Lung (tissue), 12 donors: ENCODE results near the gene MYCBP. TPM values are rescaled to one million over a fixed set of nuclear protein-coding genes. Genes with fewer than 3 reads are reported as not detected.

Experiments used
- ATAC-seq: fragments of 200-7000 bp; cut with Tn5 transposase; one replicate; pipeline ENCODE4 v1.9.1; 2020; ENCODE audit warnings: moderate number of reproducible peaks; ENCODE audit not compliant: insufficient read depth, low FRiP score
- DNase-seq, 3 donors: peaks; one replicate each; pipeline ENCODE4 v3.0.0-alpha.2; 2013 to 2017
- H3K27ac ChIP-seq, 2 donors: one replicate each; pipeline ENCODE4 v1.5.1; 2013; ENCODE audit warnings: mild to moderate bottlenecking in 2 of 2, moderate library complexity in 2 of 2, control low read depth in 1 of 2, inconsistent platforms in 1 of 2, low read depth in 1 of 2, low read length in 1 of 2
- H3K27me3 ChIP-seq, 3 donors: one replicate each; pipeline ENCODE4 v1.5.1; 2013; ENCODE audit warnings: low read length in 2 of 3; ENCODE audit not compliant: control insufficient read depth in 3 of 3, insufficient read depth in 3 of 3
- H3K36me3 ChIP-seq, 4 donors: one replicate each; pipeline ENCODE4 v1.5.1; 2013; ENCODE audit warnings: low read length in 4 of 4, mild to moderate bottlenecking in 1 of 4, moderate library complexity in 1 of 4; ENCODE audit not compliant: control insufficient read depth in 4 of 4, insufficient read depth in 4 of 4
- H3K4me1 ChIP-seq, 5 donors: one replicate each; pipeline ENCODE4 v1.5.1; 2013; ENCODE audit warnings: low read length in 5 of 5, mild to moderate bottlenecking in 2 of 5, moderate library complexity in 1 of 5; ENCODE audit not compliant: control insufficient read depth in 5 of 5, insufficient read depth in 5 of 5
- H3K4me3 ChIP-seq: one replicate; pipeline ENCODE4 v1.5.1; 2013; ENCODE audit warnings: mild to moderate bottlenecking, control low read depth, moderate library complexity
- H3K9ac ChIP-seq, 2 donors: one replicate each; pipeline ENCODE4 v1.5.1; 2013; ENCODE audit warnings: low read length in 2 of 2, control low read depth in 1 of 2; ENCODE audit not compliant: insufficient read depth in 1 of 2
- H3K9me3 ChIP-seq, 4 donors: one replicate each; pipeline ENCODE4 v1.5.1; 2013; ENCODE audit warnings: low read length in 3 of 4, mild to moderate bottlenecking in 1 of 4, moderate library complexity in 1 of 4; ENCODE audit not compliant: control insufficient read depth in 4 of 4, insufficient read depth in 3 of 4
- CTCF ChIP-seq: IDR thresholded peaks from 2 replicates; pipeline ENCODE4 v1.5.1; 2012; ENCODE audit warnings: mild to moderate bottlenecking; ENCODE audit errors: control extremely low read depth, extremely low read depth
- WGBS, 2 donors: extraction: QIAGEN DNeasy Blood & Tissue Kit; methylation state at CpG; one replicate each; pipeline ENCODE4 v1.1.7; 2013; 5-methylcytosine and 5-hydroxymethylcytosine counted together
- polyA plus RNA-seq, 2 donors: library from polyadenylated mRNA; stranded (reverse); fragments of 200-250 nt; gene quantifications; one replicate each; pipeline ENCODE4 v1.2.1, GENCODE V29; 2013
- total RNA-seq, 2 donors: library from RNA; depleted of rRNA in 1 of 2; stranded (reverse); fragments of >200 nt in 1 of 2; gene quantifications; one replicate each; pipeline ENCODE4 v1.2.1, GENCODE V29; 2014 to 2021
- donor health status: control.
- donor health status: control.
- donor health status: Bipolar disorder and iron deficiency.
- donor health status: healthy.
- donor health status: DM: yes; HTN: yes; CAD: no.

MYCBP gene
- total and polyA plus RNA-seq, 4 donors, result 11.2 to 26.6 (median 13.9) TPM

- 36 to 37% methylated on average over 41 to 45 of the region's 45 CpGs for WGBS, 2 donors
- no peak for DNase-seq
- H3K36me3 ChIP-seq, result no peaks in the 10 kb centered on the region
- no peak overlapping the region for H3K4me3 ChIP-seq
- peaks cover 0 to 15% (median 6%) of the 10 kb centered on the region in 5 donors for H3K4me1 ChIP-seq
- H3K9ac ChIP-seq, result no peak overlapping the region
- H3K9me3 ChIP-seq, result peaks cover 0 to 6% (median 0%) of the 10 kb centered on the region in 4 donors
- no peak overlapping the region for H3K27ac ChIP-seq
- peaks cover 0 to 61% (median 35%) of the 10 kb centered on the region in 3 donors for H3K27me3 ChIP-seq
- ATAC-seq, result no peak
- no peak for TF ChIP-seq CTCF
Observed at GRCh38 chr1:38817267-38818174, 55.6 kb downstream of the MYCBP start.

GRCh38 chr1:38815903-38816627 lies 57.1 kb downstream of the MYCBP start:
- DNase-seq (peak; percentile 50 to 68 (median 66)), ATAC-seq (no peak)
- H3K9ac ChIP-seq, result no peak overlapping the region
- peaks cover 0 to 6% (median 0%) of the 10 kb centered on the region in 4 donors for H3K9me3 ChIP-seq
- H3K36me3 ChIP-seq, result no peaks in the 10 kb centered on the region
- WGBS, 2 donors, result 8 to 21% methylated on average over 36 of the region's 36 CpGs
- no peak for TF ChIP-seq CTCF
- no peak overlapping the region for H3K4me3 ChIP-seq
- no peak overlapping the region for H3K27ac ChIP-seq
- H3K4me1 ChIP-seq, result peaks cover 0 to 15% (median 6%) of the 10 kb centered on the region in 5 donors
- H3K27me3 ChIP-seq, result peaks cover 0 to 69% (median 37%) of the 10 kb centered on the region in 3 donors

GRCh38 chr1:38814984-38815464 lies 58.1 kb downstream of the MYCBP start:
- H3K4me3 ChIP-seq, result no peak overlapping the region
- DNase-seq, result no peak
- peaks cover 0 to 15% (median 6%) of the 10 kb centered on the region in 5 donors for H3K4me1 ChIP-seq
- peaks cover 0 to 62% (median 37%) of the 10 kb centered on the region in 3 donors for H3K27me3 ChIP-seq
- ATAC-seq, result no peak
- H3K9ac ChIP-seq, result no peak overlapping the region
- TF ChIP-seq CTCF, result no peak
- no peaks in the 10 kb centered on the region for H3K36me3 ChIP-seq
- peaks cover 0 to 6% (median 0%) of the 10 kb centered on the region in 4 donors for H3K9me3 ChIP-seq
- no peak overlapping the region for H3K27ac ChIP-seq
- 73 to 79% methylated on average over 1 of the region's 1 CpG for WGBS, 2 donors
